ENCODE results near the gene FTHL17. TPM values are rescaled to one million over a fixed set of nuclear protein-coding genes. Genes with fewer than 3 reads are reported as not detected.

FTHL17 gene
- not detected in 3 replicates for total RNA-seq (2021)
- Bru-seq, nascent RNA, result not detected
- long read RNA-seq, experiment 1, result 0 reads
- long read RNA-seq, experiment 2, result 0 reads
- long read RNA-seq, experiment 3, result 0 reads

DNA sequence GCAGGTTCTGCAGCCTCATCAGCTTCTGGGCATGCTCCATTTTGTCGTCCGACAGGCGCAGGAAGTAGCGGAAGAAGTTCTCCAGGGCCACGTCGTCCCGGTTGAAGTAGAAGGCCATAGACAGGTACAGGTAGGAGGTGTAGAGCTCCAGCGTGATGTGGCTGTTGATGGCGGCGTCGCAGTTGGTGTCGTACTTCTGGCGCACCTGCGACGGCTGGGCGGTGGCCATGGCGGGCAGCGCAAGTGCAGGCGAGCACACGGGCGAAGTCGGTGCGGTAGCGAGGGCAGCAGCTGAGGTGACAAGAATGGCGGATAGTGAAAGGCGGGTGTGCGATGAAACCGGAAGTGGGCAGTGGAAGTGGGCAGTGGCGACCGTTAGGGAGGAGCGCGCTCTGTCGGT lies at the start of gene FTHL17:
TSS of gene FTHL17 (minus strand) at position 317 of the 400 bp plus-strand sequence. CDS start at position 229, 88 bp downstream.
- POLR2A ChIA-PET, result no interaction called here
- DNase-seq (ENCODE audit: low spot score), result no peak
- Mint-ChIP-seq H3K9me3 (peaks cover 25% of the 10 kb centered on the region), H3K36me3 (peaks cover 3% of the 10 kb centered on the region; the same call in 1 of the 2 replicates), H3K4me3 (no peak within 1 kb of the TSS), H3K4me1 (peaks cover 4% of the 10 kb centered on the region; the same call in 1 of the 2 replicates), H3K27me3 (ENCODE audit: low read depth) (no peaks in the 10 kb centered on the region), H3K27ac (no peak within 1 kb of the TSS)
- CTCF ChIA-PET, result no interaction called here
- TF ChIP-seq JUN (CRISPR knock-in tag; IDR thresholded peaks at IDR 0.05) (no peak), SMAD3 (CRISPR knock-in tag; IDR thresholded peaks at IDR 0.05; ENCODE audit: borderline replicate concordance) (no peak)
- TF ChIP-seq, protein P1, sequence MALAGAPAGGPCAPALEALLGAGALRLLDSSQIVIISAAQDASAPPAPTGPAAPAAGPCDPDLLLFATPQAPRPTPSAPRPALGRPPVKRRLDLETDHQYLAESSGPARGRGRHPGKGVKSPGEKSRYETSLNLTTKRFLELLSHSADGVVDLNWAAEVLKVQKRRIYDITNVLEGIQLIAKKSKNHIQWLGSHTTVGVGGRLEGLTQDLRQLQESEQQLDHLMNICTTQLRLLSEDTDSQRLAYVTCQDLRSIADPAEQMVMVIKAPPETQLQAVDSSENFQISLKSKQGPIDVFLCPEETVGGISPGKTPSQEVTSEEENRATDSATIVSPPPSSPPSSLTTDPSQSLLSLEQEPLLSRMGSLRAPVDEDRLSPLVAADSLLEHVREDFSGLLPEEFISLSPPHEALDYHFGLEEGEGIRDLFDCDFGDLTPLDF (CRISPR knock-in tag; IDR thresholded peaks at IDR 0.05), result no peak
- TF ChIP-seq, protein P2, sequence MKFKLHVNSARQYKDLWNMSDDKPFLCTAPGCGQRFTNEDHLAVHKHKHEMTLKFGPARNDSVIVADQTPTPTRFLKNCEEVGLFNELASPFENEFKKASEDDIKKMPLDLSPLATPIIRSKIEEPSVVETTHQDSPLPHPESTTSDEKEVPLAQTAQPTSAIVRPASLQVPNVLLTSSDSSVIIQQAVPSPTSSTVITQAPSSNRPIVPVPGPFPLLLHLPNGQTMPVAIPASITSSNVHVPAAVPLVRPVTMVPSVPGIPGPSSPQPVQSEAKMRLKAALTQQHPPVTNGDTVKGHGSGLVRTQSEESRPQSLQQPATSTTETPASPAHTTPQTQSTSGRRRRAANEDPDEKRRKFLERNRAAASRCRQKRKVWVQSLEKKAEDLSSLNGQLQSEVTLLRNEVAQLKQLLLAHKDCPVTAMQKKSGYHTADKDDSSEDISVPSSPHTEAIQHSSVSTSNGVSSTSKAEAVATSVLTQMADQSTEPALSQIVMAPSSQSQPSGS (CRISPR knock-in tag; IDR thresholded peaks at IDR 0.05; ENCODE audit: borderline replicate concordance, low read depth), result no peak
- ATAC-seq, result no peak

DNA sequence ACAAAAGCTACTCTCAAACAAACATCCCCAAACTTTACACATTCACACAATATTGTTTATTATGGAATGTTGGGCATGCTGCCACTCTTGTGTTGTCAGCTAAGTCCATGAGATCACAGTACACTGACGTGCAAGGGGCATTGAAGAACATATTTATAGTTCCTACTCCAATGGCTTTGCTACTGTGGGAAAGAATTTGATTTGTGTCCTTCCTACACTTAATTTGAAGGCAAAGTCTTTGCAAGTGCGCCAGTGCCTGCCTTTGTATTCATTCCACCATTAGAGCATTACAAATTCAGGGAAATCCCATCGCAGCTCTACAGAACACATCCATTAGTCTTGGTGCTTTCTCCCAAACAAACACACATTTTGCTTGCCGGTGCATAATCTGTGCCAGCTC lies 45.4 kb upstream of the FTHL17 start:
- H3K36me3 Mint-ChIP-seq, result no peaks in the 10 kb centered on the region
- no peak overlapping the region for H3K27ac Mint-ChIP-seq
- no peaks in the 10 kb centered on the region for H3K4me1 Mint-ChIP-seq
- ATAC-seq (no peak), DNase-seq (ENCODE audit: low spot score) (no peak)
- H3K27me3 Mint-ChIP-seq (ENCODE audit: low read depth), result no peaks in the 10 kb centered on the region
- H3K9me3 Mint-ChIP-seq, result no peaks in the 10 kb centered on the region
- TF ChIP-seq HMGA2 (CRISPR knock-in tag; IDR thresholded peaks at IDR 0.05) (no peak), JAZF1 (CRISPR knock-in tag; IDR thresholded peaks at IDR 0.05) (no peak), IRF2 (CRISPR knock-in tag; IDR thresholded peaks at IDR 0.05; ENCODE audit: borderline replicate concordance, low read depth) (no peak), CREB1 (CRISPR knock-in tag; IDR thresholded peaks at IDR 0.05) (no peak), FOXJ3 (CRISPR knock-in tag; IDR thresholded peaks at IDR 0.05; ENCODE audit: borderline replicate concordance) (no peak), ESRRA (CRISPR knock-in tag; IDR thresholded peaks at IDR 0.05; ENCODE audit: borderline replicate concordance) (no peak), NFYB (CRISPR knock-in tag; conservative IDR thresholded peaks at IDR 0.05; ENCODE audit: low read depth) (no peak), ZNF219 (CRISPR knock-in tag; IDR thresholded peaks at IDR 0.05; ENCODE audit: borderline replicate concordance) (no peak), RORB (CRISPR knock-in tag; IDR thresholded peaks at IDR 0.05) (no peak), TP53 (CRISPR knock-in tag; IDR thresholded peaks at IDR 0.05) (no peak)
- TF ChIP-seq, protein P3, sequence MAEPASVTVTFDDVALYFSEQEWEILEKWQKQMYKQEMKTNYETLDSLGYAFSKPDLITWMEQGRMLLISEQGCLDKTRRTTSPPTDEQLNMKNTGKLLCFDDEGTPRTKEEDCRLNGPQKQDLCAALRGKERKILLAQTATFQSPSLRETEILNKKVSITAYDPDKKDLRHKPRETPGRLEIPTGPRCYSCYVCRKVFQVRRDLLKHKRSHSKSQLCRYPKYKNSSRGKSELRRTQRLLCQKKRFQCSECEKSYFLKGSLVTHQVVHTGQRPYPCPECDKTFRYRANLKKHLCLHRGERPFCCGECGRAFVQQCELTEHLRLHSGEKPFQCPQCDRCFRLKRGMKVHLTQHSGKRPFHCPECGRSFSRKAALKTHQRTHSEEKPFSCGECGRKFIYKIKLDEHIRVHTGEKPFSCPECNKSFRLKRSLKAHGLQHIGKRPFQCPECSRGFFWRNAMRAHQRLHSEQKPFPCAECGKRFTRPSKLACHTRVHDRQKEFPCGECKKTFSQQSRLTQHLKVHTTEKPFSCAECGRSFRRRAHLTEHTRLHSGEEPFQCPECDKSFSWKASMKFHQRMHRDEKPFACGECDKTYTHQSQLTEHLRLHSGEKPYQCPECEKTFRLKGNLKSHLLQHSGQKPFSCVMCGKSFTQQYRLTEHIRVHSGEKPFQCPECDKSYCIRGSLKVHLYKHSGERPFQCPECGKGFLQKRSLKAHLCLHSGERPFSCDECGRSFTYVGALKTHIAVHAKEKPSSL (CRISPR knock-in tag; conservative IDR thresholded peaks at IDR 0.05), result no peak
- TF ChIP-seq, protein P4, sequence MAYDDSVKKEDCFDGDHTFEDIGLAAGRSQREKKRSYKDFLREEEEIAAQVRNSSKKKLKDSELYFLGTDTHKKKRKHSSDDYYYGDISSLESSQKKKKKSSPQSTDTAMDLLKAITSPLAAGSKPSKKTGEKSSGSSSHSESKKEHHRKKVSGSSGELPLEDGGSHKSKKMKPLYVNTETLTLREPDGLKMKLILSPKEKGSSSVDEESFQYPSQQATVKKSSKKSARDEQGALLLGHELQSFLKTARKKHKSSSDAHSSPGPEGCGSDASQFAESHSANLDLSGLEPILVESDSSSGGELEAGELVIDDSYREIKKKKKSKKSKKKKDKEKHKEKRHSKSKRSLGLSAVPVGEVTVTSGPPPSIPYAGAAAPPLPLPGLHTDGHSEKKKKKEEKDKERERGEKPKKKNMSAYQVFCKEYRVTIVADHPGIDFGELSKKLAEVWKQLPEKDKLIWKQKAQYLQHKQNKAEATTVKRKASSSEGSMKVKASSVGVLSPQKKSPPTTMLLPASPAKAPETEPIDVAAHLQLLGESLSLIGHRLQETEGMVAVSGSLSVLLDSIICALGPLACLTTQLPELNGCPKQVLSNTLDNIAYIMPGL (CRISPR knock-in tag; IDR thresholded peaks at IDR 0.05), result no peak
- TF ChIP-seq, protein P5, sequence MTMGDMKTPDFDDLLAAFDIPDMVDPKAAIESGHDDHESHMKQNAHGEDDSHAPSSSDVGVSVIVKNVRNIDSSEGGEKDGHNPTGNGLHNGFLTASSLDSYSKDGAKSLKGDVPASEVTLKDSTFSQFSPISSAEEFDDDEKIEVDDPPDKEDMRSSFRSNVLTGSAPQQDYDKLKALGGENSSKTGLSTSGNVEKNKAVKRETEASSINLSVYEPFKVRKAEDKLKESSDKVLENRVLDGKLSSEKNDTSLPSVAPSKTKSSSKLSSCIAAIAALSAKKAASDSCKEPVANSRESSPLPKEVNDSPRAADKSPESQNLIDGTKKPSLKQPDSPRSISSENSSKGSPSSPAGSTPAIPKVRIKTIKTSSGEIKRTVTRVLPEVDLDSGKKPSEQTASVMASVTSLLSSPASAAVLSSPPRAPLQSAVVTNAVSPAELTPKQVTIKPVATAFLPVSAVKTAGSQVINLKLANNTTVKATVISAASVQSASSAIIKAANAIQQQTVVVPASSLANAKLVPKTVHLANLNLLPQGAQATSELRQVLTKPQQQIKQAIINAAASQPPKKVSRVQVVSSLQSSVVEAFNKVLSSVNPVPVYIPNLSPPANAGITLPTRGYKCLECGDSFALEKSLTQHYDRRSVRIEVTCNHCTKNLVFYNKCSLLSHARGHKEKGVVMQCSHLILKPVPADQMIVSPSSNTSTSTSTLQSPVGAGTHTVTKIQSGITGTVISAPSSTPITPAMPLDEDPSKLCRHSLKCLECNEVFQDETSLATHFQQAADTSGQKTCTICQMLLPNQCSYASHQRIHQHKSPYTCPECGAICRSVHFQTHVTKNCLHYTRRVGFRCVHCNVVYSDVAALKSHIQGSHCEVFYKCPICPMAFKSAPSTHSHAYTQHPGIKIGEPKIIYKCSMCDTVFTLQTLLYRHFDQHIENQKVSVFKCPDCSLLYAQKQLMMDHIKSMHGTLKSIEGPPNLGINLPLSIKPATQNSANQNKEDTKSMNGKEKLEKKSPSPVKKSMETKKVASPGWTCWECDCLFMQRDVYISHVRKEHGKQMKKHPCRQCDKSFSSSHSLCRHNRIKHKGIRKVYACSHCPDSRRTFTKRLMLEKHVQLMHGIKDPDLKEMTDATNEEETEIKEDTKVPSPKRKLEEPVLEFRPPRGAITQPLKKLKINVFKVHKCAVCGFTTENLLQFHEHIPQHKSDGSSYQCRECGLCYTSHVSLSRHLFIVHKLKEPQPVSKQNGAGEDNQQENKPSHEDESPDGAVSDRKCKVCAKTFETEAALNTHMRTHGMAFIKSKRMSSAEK (CRISPR knock-in tag; IDR thresholded peaks at IDR 0.05; ENCODE audit: borderline replicate concordance), result no peak
- TF ChIP-seq, protein P6, sequence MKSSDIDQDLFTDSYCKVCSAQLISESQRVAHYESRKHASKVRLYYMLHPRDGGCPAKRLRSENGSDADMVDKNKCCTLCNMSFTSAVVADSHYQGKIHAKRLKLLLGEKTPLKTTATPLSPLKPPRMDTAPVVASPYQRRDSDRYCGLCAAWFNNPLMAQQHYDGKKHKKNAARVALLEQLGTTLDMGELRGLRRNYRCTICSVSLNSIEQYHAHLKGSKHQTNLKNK (CRISPR knock-in tag; IDR thresholded peaks at IDR 0.05), result no peak
- TF ChIP-seq, protein P7, sequence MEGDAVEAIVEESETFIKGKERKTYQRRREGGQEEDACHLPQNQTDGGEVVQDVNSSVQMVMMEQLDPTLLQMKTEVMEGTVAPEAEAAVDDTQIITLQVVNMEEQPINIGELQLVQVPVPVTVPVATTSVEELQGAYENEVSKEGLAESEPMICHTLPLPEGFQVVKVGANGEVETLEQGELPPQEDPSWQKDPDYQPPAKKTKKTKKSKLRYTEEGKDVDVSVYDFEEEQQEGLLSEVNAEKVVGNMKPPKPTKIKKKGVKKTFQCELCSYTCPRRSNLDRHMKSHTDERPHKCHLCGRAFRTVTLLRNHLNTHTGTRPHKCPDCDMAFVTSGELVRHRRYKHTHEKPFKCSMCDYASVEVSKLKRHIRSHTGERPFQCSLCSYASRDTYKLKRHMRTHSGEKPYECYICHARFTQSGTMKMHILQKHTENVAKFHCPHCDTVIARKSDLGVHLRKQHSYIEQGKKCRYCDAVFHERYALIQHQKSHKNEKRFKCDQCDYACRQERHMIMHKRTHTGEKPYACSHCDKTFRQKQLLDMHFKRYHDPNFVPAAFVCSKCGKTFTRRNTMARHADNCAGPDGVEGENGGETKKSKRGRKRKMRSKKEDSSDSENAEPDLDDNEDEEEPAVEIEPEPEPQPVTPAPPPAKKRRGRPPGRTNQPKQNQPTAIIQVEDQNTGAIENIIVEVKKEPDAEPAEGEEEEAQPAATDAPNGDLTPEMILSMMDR (IDR thresholded peaks at IDR 0.05), result no peak
- ChIA-PET CTCF (no interaction called here), POLR2A (no interaction called here)
- no peak overlapping the region for H3K4me3 Mint-ChIP-seq
